GM18519 (cell line): Measurements from ENCODE around the gene MS4A6A.
"Not testable (repeated sequence)": the region's sequence is repeated elsewhere in the genome, so short reads cannot be mapped to it uniquely, and the experiment has no call there.

Experiments
- ATAC-seq: cut with Tn5 transposase; IDR thresholded peaks from one replicate; pipeline ENCODE4 v1.9.1; 2021; ENCODE audit warnings: mild to moderate bottlenecking, moderate library complexity; ENCODE audit not compliant: unreplicated experiment, low FRiP score

Gene MS4A6A

DNA sequence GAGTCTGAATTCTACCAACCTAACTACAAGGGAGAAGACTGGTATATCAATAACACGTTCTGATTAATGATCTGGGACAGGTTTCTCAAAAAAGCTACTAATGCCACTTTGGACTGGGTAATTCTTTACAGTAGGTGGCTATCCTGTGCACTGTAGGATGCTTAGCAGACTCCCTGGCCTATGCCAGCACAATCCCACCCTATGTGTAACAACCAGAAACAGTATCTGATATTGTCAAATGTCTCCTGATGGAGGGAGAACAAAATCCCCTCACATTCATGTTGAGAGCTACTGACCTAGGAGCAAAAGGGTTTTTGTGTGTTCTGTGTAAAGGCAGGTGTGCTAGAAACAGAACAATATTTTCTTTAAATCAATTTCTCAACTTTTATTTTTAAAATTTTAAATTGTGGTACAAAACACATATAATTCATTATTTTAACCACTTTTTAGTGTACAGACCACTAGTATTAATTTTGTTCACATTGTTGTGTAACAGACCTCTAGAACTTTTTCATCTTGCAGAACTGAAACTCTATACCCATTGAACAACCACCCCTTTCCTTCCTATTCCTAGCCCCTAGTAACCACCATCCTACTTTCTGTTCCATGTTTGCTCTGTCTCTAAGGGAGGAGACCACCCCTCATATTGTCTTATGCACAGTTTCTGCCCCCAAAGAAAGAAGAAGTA is 2.1 kb upstream of the MS4A6A start:
- ATAC-seq = peak; percentile 53

DNA sequence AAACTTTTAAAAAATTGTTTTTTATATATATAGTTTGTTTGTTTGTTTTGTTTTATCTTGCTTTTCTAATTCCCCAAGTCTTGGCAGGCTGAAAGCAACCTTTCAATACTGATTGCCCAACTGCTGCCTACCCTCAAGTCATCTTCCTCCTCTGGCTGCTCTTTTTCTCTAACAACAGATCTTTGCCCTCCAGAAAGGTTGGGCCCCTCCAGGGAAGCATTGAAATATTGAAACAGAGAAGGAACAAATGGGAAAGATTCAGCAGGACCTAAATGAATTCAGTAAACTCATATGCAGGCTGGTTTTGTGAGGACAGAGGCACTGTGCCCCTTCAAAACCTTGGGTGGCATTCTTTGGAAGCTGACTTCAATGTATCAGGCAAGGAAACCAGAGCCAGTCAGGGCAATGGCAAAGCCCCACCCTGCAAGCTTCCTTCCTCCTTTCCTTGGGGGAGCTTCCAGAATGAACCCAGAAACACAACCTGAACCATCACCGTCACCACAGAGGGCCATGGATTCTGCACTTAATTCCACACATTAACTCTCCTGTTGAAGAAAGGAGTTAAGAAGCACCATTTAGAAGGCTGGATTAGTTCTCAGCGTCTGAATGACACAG is 815 bp upstream of the MS4A6A start:
- ATAC-seq = no peak

DNA sequence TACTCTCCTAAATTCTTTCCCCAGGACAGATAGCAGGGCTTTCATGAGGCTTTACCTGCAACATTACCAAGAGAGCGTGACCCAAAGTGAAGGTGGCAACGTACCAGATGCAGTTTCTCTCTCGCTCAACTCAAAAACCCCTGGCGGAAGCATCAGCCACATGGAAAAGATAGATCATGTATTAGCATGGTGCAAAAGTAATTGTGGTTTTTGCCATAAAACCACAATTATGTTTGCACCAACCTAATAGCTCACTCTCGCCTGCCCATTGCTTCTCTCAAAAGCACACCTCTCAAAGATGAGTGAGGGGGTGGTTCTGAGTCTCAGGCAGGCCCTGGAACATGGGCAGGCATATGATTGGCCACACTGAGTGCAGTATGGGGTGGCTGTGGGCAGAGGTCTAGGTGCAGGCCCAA is 7.0 kb downstream of the MS4A6A start:
- ATAC-seq = no peak

DNA sequence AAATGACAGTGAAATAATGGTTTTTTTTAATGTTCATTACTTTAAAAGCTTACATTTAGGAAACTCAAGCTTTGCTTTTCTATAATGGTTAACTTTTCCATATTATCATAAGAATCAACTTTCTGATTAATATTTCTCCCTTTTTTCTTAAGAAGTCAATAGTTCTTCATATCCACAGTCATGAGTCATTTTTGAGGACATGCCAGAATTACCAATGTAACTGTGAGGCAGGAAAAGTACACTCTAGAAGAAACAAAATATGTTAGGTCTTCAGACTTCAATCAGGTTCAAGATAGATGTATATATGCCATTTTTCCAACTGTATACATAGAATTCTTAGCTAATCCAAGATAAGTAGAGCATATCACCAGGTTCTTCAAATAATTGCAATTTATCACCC is 10.9 kb downstream of the MS4A6A start:
- ATAC-seq = no peak

DNA sequence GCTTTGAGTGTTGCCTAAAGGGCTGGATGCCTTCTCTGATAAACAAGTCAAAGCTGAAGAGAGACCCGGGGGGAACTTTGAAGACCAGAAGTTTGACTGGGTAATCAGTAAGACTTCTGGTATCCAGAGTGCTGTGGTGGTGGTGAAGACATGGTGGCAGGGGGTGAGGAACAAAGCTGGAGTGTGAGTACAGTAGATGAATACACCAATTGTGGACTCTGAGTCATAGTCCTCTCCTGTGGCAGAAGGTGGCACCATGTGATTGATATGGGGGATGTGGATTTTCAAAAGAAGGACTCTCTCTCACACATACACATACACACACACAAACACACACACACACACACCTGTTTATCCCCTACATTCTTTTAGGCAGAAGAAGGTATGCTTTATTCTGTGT is 12.3 kb downstream of the MS4A6A start:
- ATAC-seq = no peak

DNA sequence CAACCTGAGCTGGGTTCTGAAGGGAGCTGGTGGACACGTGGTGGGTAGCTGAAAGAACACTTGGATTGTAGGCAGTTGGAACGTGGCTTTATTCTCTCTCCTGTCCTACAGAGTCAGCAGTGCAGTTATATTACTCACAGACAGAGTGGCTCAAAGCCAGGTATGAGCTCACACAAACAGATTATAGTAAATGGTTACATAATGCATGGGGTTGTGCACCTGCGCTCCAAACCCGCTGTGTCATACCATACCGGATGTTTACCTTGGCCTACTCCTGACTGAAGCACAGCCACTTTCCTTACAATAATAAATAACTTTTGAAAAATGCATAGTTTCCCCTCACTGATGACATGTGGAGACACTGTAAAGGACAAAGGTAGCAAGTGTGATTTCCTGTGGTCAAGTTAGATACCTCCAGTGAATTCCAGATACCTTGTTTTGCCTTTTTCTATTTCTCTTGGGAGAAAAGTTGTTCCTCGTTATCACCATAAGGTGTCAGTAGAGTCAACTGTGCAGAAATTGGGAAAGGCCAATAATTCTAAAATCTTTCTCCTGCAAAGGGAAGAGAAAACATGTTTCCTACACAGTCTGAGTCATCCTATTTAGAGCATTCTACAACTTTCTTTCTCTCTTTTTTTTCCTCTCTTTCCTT is 13.5 kb downstream of the MS4A6A start:
- no peak for ATAC-seq

DNA sequence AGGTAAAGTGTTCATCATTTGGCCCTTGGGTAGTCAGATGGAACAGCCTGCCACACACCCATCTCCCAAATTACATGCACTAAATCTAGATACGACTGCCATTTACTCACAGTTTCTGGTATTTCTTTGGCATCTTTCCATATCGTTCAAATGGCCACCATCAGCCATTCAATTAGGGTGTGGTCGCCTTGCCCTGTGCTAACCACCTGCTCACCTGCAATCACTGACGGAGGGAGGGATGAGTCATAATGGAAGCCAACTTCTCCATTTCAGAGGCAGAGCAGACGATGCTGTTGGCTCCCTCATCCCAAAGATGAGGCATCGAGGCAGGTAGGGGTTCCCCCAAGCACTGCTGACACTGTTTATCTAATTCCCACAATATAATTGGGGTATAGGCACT is 14.6 kb downstream of the MS4A6A start:
- ATAC-seq = no peak

DNA sequence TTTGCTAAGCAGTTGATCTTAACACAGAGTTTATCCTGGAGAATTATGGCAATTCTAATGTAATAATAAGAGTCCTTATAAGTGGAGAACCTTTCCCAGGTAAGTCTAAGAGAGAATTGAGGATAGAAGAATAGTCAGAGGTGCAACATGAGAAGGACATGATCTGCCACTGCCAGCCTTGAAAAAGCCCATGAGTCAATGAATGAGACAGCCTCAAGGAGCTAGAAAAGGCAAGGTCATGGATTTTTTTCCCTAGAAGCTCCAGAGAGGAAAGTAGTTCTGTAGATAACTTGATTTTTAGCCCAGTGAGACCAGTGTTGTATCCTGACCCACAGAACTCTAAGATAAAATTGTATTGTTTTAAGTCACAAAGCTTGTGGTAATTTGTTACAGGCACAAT is 16.9 kb downstream of the MS4A6A start:
- no peak for ATAC-seq

DNA sequence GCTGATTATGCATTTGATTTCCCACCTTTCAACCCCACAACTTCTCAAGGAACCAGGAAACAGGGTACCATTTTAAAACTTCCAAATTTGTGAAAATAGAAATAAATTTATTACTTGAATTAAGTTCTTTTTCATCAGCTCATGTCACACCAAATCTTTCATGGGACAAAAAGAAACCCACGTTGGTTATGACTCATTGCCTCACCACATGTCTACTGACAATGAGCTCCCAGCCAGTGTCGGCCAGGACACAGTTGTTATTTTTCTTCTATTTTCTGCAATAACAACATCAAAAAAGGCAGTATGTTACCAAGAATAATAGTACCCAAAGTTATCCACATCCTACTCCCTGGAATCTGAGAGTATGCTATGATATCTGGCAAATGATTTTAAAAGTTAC is 17.3 kb downstream of the MS4A6A start:
- no peak for ATAC-seq

DNA sequence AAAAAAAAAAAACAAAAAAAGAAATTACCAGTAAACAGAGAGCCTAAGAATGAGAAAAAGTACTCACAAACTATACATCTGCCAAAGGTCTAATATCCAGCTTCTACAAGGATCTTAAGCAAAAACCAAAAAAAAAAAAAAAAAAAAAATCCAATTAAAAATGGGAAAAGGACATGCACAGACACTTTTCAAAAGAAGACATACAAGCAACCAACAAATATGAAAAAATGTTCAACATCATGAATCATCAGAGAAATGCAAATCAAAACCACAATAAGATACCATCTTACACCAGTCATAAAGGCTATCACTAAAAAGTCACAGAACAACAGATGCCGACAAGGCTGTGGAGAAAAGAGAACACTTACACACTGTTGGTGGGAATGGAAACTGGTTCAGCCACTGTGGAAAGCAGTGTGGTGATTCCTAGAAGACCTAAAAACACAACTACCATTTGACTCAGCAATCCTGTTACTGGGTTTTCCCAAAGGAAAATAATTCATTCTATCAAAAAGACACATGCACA is 18.3 kb downstream of the MS4A6A start:
- ATAC-seq = no peak

DNA sequence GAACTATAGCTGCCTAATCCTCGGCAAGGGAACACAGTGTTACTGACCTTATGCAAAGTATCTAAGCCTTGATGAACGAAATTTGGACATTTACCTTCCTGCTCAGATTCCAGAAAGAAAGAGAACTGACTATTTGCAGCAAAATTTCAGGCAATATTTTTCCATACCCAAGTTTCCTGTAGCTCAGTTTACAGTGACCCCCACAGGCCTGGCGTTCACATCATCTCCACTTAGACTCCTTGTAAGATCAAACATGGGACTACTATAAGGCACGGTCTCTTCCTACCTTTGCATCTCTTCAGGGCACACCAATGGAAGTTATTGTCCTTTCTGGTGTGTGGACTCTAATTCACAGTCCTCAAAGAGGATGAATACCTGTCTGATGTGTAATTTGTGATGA is 21.1 kb downstream of the MS4A6A start:
- ATAC-seq = no peak

DNA sequence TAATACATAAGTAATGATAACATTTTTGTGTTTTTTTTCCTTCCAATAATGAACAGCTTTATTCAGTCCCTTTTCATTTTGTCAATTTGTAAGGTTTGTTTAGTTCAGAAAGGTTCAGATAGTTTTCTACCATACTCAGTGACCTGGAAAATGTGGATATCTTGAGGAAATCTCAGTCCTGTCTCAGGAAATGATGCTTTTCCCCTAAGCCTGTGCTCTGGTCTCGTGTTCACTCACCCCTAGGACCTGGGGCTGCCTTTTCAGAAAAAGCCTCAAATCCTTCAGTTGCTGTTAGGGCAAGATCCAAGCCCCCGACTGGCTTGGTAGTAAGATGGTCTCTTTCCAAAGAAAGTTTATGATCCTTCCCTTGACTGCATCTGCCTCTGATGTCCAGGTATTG is 21.8 kb downstream of the MS4A6A start:
- no peak for ATAC-seq

DNA sequence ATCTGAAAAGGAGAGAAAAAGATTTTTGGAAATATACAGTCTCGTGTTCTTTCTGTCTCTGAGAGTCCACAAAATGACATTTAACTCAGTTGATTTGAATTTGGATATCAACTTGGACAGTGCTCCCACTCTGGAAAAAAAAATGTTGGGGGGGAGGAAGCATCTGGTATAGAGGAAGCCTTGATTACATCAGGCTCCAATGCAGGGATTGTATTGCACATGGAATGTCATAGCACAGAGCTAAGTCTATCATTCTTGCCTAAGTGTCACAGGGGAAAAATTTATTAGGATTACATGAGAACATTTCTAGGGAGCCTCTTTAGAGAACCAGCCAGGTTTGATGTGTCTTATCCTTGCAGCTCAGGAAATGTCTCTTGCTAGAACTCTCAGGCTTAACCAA is 23.0 kb downstream of the MS4A6A start:
- no peak for ATAC-seq

DNA sequence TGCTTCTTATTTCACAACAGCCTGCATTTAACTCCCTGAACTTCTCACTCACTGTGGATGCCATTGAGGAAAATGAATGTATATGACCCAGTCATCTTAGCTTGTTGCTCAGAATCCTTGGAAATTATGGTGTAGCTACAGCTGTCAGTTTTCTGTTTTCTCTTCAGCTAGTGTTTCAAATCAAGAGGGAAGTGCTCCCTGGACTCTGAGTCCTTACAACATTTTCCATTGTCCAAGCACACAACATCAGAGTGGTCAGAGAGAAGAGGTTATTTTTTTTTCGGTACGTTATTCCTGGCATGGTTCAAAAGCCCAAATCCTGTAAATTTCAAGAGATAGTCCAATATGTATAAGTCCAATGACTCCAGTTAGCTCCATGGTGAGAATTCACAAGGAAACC is 23.6 kb downstream of the MS4A6A start:
- no peak for ATAC-seq

DNA sequence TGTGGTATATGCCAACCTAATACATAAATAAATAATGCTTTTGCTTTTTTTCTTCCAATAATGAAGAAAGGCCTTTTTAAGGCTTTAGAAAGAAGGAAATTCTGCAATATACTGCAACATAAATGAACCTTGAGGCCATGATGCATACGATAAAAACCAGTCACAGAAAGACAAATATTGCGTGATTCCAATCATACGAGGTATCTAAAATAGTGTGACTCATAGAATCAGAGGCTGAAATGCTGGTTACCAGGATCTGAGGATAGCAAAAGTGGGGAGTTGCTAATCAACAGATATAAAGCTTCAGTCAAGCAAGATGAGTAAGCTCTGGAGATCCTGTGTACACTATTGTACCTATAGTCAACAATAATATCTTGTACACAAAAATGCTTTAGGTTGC is 24.2 kb downstream of the MS4A6A start:
- no peak for ATAC-seq

DNA sequence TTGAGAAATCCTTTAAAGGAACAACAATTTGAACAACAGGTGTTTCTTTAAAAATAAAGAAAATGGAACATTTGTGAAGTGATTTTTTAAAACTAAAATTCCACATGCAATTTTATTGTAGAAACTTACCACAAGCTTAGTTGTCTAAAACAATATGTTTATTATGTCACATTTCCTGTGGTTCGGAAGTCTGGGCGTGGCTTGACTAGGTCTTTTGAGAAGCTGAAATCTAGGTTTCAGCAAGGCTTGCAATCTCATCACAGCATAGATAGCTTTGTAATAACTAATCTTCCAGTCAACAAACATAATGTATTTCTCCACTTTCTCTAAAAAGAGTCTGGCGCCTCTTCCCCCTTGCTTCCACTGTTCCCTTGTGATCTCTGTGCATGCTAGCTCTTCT is 27.0 kb downstream of the MS4A6A start:
- ATAC-seq = no peak

DNA sequence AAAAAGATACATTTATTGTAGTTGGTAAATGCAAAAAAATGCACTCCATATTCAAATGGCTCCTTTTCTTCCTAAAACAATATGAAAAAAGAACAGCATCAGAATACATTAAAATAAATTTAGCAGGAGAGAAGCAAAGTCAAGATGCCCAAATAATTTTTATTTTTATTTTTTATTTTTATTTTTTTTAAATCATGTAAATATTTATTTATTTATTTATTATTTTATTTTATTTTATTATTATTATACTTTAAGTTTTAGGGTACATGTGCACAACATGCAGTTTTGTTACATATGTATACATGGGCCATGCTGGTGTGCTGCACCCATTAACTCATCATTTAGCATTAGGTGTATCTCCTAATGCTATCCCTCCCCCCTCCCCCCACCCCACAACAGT is 30.2 kb downstream of the MS4A6A start:
- not testable (repeated sequence) for ATAC-seq

DNA sequence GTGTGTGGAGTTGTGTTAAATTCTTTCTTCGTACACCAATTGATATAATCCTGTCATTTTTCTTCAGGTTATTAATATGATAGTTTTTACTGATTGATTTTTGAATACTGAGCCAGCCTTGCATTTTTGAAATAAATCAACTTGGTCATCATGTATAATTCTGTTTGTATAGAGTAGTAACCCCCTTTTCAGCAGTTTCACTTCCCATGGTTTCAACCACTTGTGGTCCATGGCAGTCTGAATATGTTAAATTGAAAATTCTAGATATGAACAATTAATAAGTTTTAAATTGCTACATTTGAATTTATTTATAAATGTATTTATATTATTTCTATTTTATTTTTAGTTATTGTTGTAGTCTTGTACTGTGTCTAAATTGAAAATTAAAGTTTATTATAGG is 32.6 kb downstream of the MS4A6A start:
- ATAC-seq = no peak

DNA sequence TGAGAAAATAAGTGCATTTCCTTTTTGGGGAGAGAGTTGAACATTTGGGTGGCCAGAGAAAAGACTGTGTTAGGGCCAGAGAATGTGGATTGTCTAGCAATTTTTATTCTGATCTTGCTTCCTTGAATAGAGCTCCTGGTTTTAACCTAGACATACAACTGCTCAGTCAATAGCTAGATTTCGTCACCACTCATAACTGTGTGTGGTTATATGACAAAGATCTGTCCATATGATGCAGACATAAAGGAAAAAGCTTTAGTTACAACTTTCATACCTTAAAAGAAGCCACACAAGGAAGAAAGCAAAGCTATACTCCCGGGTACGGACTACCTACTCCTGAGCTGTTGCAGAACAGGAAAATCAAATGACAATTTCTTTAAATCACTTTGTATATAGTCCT is 37.2 kb downstream of the MS4A6A start:
- no peak for ATAC-seq

DNA sequence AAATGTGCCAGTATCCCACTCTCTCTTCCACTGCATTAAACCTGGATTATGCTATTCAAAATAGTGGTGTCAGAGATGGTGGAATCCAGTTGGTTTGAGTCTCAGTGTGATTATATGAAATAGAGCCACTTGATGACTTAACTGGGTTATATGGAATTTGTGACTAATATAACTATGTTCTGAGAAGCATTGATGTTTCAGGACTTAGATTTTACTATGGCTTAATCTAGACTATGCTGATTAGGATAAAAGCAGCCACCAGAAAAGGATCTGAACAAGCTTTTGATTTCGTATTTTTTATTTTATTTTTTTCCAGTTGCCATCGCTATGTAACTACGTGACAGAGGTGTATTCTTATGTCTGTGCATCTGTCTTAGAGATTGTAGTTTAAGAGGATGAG is 39.1 kb downstream of the MS4A6A start:
- no peak for ATAC-seq

DNA sequence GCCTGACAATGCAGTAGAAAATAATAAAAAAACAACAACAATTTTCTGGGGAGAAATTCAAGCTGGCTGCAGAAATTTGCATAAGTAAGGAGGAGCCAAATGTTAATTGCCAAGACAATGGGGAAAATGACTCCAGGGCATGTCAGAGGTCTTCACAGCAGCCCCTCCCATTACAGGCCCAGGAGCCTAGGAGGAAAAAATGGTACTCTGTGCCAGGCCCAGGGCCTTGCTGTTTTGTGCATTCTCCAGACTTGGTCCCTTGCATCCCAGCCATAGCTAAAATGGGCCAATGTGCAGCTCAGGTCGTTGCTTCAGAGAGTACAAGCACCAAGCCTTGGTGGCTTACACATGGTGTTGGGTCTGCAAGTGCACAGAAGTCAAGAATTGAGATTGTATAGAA is 49.0 kb downstream of the MS4A6A start:
- ATAC-seq = no peak

DNA sequence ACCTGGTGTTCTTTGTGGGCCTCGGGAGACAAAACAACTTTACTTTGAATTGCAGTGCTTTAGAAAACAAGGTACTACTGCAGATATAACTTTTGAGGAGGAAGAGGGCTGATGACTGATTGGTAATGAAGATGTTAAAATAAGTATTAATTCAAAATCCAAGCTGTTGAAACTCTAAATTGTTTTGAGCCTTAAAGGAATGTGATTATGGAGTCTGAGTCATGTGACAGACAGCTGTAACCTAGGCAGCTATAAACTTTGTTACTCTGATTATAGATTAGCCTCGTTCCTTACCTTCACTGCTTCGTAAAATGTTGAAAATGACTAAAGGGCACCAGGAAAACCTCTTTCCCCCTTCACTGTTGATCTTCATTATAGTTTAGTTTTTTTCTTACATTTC is 51.0 kb downstream of the MS4A6A start:
- no peak for ATAC-seq
